HL-60 (cell line): ENCODE data around the gene RNF5.

Experiments
- DNase-seq, 2 experiments: peaks; one replicate each; pipeline ENCODE4 v3.0.0-alpha.2; 2010 to 2020; ENCODE audit warnings: low read depth in 1 of 2, low spot score in 1 of 2
- H3K27ac ChIP-seq: fragments of 250-450 bp; sonication (Bioruptor Pico); replicated peaks from 2 replicates; pipeline ENCODE4 v1.5.1; 2020; ENCODE audit warnings: mild to moderate bottlenecking, moderate library complexity
- H3K27me3 ChIP-seq: fragments of 250-450 bp; sonication (Bioruptor Pico); 2 replicates; pipeline ENCODE4 v1.5.1; 2021; ENCODE audit warnings: mild to moderate bottlenecking, moderate library complexity; ENCODE audit not compliant: insufficient read depth, poor library complexity, severe bottlenecking
- H3K4me3 ChIP-seq: replicated peaks from 2 replicates; pipeline ENCODE4 v1.5.1; 2011; ENCODE audit warnings: mild to moderate bottlenecking, control low read depth, low read length; ENCODE audit not compliant: insufficient read depth
- CTCF ChIP-seq: IDR thresholded peaks from one replicate; pipeline ENCODE4 v1.5.1; 2011; ENCODE audit warnings: low read length, control low read depth, inconsistent platforms; ENCODE audit not compliant: insufficient read depth
- GABPA ChIP-seq: IDR thresholded peaks from 2 replicates; pipeline ENCODE4 v1.6.1; 2012; ENCODE audit warnings: low read depth
- POLR2AphosphoS5 ChIP-seq: IDR thresholded peaks from 2 replicates; pipeline ENCODE4 v1.6.1; 2012; ENCODE audit warnings: low read depth
- REST ChIP-seq: IDR thresholded peaks from 2 replicates; pipeline ENCODE4 v1.6.1; 2012; ENCODE audit warnings: low read depth; ENCODE audit not compliant: insufficient replicate concordance
- SPI1 ChIP-seq: IDR thresholded peaks from 2 replicates; pipeline ENCODE4 v1.6.1; 2012; ENCODE audit warnings: low read depth, mild to moderate bottlenecking, borderline replicate concordance

RNF5 gene

GRCh38 chr6:32198345-32198696 is 20.1 kb downstream of the RNF5 start:
- no peak overlapping the region for H3K27ac ChIP-seq
- H3K4me3 ChIP-seq = no peak overlapping the region
- TF ChIP-seq POLR2AphosphoS5 = no peak
- no peak for TF ChIP-seq SPI1
- TF ChIP-seq CTCF = no peak
- TF ChIP-seq GABPA = no peak
- no peak for TF ChIP-seq REST
- no peak for DNase-seq
- no peaks in the 10 kb centered on the region for H3K27me3 ChIP-seq

GRCh38 chr6:32198866-32199265 is 20.7 kb downstream of the RNF5 start:
- Histone ChIP-seq H3K27me3 (no peaks in the 10 kb centered on the region), H3K27ac (no peak overlapping the region), H3K4me3 (no peak overlapping the region)
- TF ChIP-seq REST = no peak
- no peak for TF ChIP-seq SPI1
- no peak for TF ChIP-seq POLR2AphosphoS5
- TF ChIP-seq CTCF = no peak
- TF ChIP-seq GABPA = no peak
- DNase-seq = no peak

- no peak overlapping the region for H3K4me3 ChIP-seq
- no peak for TF ChIP-seq CTCF
- TF ChIP-seq REST = no peak
- no peak for TF ChIP-seq POLR2AphosphoS5
- no peak for TF ChIP-seq SPI1
- TF ChIP-seq GABPA = no peak
- H3K27me3 ChIP-seq = no peaks in the 10 kb centered on the region
- H3K27ac ChIP-seq = no peak overlapping the region
- no peak for DNase-seq
Observed at GRCh38 chr6:32200711-32201475, 22.7 kb downstream of the RNF5 start.
